KMS-11 (cell line): Measurements from ENCODE around the gene CA7.

Experiments
- H2AFZ ChIP-seq: fragments of 200-600 bp; sonication (generic); 2 replicates; pipeline ENCODE4 v1.6.1; 2016; ENCODE audit warnings: antibody characterized with exemption, mixed run types, low read depth
- H3K27ac ChIP-seq: fragments of 200-600 bp; sonication (generic); 2 replicates; pipeline ENCODE4 v1.6.1; 2016; ENCODE audit warnings: mild to moderate bottlenecking, mixed run types
- H3K27me3 ChIP-seq: fragments of 200-600 bp; sonication (generic); 2 replicates; pipeline ENCODE4 v1.6.1; 2017; ENCODE audit warnings: mild to moderate bottlenecking, low read depth, mixed run types, moderate library complexity; ENCODE audit not compliant: insufficient read depth
- H3K36me3 ChIP-seq: fragments of 200-600 bp; sonication (generic); 2 replicates; pipeline ENCODE4 v1.6.1; 2017; ENCODE audit warnings: mild to moderate bottlenecking, mixed run types; ENCODE audit not compliant: insufficient read depth
- H3K4me1 ChIP-seq: fragments of 200-600 bp; sonication (generic); 2 replicates; pipeline ENCODE4 v1.6.1; 2016; ENCODE audit warnings: mild to moderate bottlenecking, low read depth, mixed run types; ENCODE audit not compliant: poor library complexity, severe bottlenecking
- H3K4me2 ChIP-seq: fragments of 200-600 bp; sonication (generic); 2 replicates; pipeline ENCODE4 v1.7.0; 2016; ENCODE audit warnings: mild to moderate bottlenecking, mixed run types
- H3K4me3 ChIP-seq: fragments of 200-600 bp; sonication (generic); IDR thresholded peaks from 2 replicates; pipeline ENCODE4 v1.6.1; 2017; ENCODE audit warnings: low read depth, low read length, mixed read lengths; ENCODE audit not compliant: insufficient read depth
- H3K79me2 ChIP-seq: fragments of 200-600 bp; sonication (generic); 2 replicates; pipeline ENCODE4 v1.6.1; 2016; ENCODE audit warnings: low read depth, mixed run types; ENCODE audit not compliant: insufficient read depth
- H3K9ac ChIP-seq: fragments of 200-600 bp; sonication (generic); 2 replicates; pipeline ENCODE4 v1.6.1; 2016; ENCODE audit warnings: mild to moderate bottlenecking, mixed run types
- H4K20me1 ChIP-seq: fragments of 200-600 bp; sonication (generic); 2 replicates; pipeline ENCODE4 v1.6.1; 2016; ENCODE audit warnings: mild to moderate bottlenecking, mixed run types; ENCODE audit not compliant: insufficient read depth
- CTCF ChIP-seq: fragments of 200-600 bp; sonication (generic); conservative IDR thresholded peaks from 2 replicates; pipeline ENCODE4 v1.6.1; 2017; ENCODE audit warnings: low read depth, mild to moderate bottlenecking, antibody characterized with exemption, low read length, moderate library complexity, mixed read lengths

Gene CA7

DNA sequence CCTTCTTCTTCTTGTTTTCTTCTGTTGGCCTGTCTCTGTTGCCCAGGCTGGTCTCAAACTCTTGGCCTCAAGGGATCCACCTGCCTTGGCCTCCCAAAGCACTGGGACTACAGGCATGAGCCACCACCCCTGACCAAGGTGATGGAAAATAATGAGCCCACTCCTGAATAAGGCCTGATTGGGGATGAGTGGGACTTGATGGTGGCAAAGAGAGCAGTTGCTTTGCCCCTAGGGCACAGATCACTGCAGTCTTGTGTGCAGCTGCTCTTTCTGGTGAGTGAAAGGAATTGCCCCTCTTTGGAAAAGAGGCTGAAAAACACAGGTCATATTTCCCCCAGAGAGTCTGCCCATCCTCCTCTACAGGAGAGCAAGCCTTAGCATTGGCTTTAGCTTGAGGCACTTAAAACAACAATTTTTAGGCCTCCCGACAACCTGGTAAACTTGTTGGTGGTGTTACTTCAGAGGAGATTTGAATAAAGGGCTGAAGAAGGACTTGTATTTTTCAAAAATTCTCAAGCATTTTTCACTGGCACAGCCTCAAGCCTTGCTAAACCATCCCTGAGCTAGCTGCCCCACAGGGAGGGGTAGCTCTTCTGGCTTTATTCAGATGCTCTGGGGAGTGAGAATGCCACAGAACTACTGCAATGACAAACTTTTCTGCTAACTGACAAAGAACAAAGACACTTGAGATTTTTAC, 30.0 kb downstream of the CA7 start:
- H3K27me3 ChIP-seq, result no peaks in the 10 kb centered on the region
- H3K4me3 ChIP-seq, result no peak overlapping the region
- peak overlapping the region; percentile 65 for H3K27ac ChIP-seq
- H3K36me3 ChIP-seq, result no peaks in the 10 kb centered on the region
- no peak overlapping the region for H3K4me2 ChIP-seq
- TF ChIP-seq CTCF, result no peak
- peaks cover 66% of the 10 kb centered on the region for H3K4me1 ChIP-seq
- H4K20me1 ChIP-seq, result no peaks in the 10 kb centered on the region
- H3K9ac ChIP-seq, result no peak overlapping the region
- H3K79me2 ChIP-seq, result no peaks in the 10 kb centered on the region
- H2AFZ ChIP-seq, result no peak overlapping the region

- Histone ChIP-seq H3K4me1 (peaks cover 71% of the 10 kb centered on the region), H3K4me3 (no peak overlapping the region), H2AFZ (no peak overlapping the region), H3K9ac (peak overlapping the region; percentile 46; the same call in 1 of the 2 replicates), H3K27ac (peak overlapping the region; percentile 72), H4K20me1 (no peaks in the 10 kb centered on the region), H3K27me3 (no peaks in the 10 kb centered on the region), H3K4me2 (peak overlapping the region; percentile 55), H3K36me3 (no peaks in the 10 kb centered on the region), H3K79me2 (peaks cover 12% of the 10 kb centered on the region; the same call in 1 of the 2 replicates)
- TF ChIP-seq CTCF, result no peak
Observed at GRCh38 chr16:66878067-66878466, 33.9 kb downstream of the CA7 start.

DNA sequence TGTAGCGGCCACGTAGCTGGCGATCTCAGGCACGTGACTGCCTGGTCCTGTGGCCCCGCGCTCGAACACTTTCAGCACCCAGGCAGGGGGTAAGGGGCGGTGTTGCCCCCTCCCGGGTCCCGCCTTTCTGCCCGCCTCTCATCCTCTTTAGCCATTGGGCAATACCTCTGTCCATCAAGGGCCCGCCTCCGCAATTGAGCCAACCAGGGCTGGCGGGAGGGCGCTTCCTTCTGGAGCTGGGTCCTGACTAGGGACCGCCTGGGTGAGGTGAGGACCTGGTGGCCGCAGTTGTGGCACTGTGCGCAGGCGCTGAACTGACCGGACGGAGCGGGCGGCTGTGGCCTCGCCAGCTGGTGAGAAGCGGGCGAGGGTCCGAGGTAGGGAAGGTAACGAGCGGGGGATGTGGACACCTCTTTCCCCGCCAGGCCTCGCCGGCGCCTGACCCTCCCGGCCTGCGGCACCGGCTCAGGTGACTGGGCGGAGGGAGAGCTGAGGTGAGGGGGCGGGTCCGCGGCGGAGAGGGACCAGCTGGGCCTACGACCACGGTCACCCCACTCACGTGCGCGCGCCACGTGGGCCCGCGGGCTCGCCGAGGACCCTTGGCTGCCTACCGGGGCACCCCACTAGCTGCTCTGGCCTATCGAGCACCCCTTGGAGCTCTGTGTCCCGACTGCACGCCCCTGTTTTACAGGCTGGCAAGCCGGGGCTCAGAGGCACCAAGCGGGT, 36.2 kb downstream of the CA7 start, which contains the start of gene PDP2:
Gene PDP2, plus strand, starts transcription at position 228 of the 726 bp plus-strand sequence. CDS start 3,770 bp downstream, outside the sequence.
- peak within 1 kb of the TSS; percentile 54 for H3K27ac ChIP-seq

GRCh38 chr16:66881014-66881417, 36.8 kb downstream of the CA7 start:
- Histone ChIP-seq H3K4me3 (no peak overlapping the region), H3K27me3 (no peaks in the 10 kb centered on the region), H4K20me1 (no peaks in the 10 kb centered on the region), H3K36me3 (no peaks in the 10 kb centered on the region), H3K4me2 (peak overlapping the region; percentile 94), H3K27ac (no peak overlapping the region), H3K4me1 (peaks cover 50% of the 10 kb centered on the region), H3K9ac (peak overlapping the region; percentile 58; the same call in 1 of the 2 replicates), H2AFZ (peak overlapping the region; percentile 83), H3K79me2 (peaks cover 18% of the 10 kb centered on the region; the same call in 1 of the 2 replicates)
- TF ChIP-seq CTCF, result no peak

More for the DNA sequence above, 36.2 kb downstream of the CA7 start, which contains the start of gene PDP2:
- H3K4me1 ChIP-seq, result peaks cover 55% of the 10 kb centered on the region
- no peak within 1 kb of the TSS for H3K4me3 ChIP-seq
- H2AFZ ChIP-seq, result peak within 1 kb of the TSS; percentile 83
- no peak for TF ChIP-seq CTCF
- no peaks in the 10 kb centered on the region for H3K36me3 ChIP-seq
- peak within 1 kb of the TSS; percentile 94 for H3K4me2 ChIP-seq
- peak within 1 kb of the TSS; percentile 58; the same call in 1 of the 2 replicates for H3K9ac ChIP-seq
- H4K20me1 ChIP-seq, result no peaks in the 10 kb centered on the region
- H3K27me3 ChIP-seq, result no peaks in the 10 kb centered on the region
- H3K79me2 ChIP-seq, result peaks cover 18% of the 10 kb centered on the region; the same call in 1 of the 2 replicates
